ENCODE data around the gene CYFIP2. TPM values are rescaled to one million over a fixed set of nuclear protein-coding genes. Genes with fewer than 3 reads are reported as not detected.
"Not testable (repeated sequence)": the region's sequence is repeated elsewhere in the genome, so short reads cannot be mapped to it uniquely, and the experiment has no call there.

The CYFIP2 gene
- total RNA-seq, 2 donors from 2014 or later: 335 to 493 TPM

DNA sequence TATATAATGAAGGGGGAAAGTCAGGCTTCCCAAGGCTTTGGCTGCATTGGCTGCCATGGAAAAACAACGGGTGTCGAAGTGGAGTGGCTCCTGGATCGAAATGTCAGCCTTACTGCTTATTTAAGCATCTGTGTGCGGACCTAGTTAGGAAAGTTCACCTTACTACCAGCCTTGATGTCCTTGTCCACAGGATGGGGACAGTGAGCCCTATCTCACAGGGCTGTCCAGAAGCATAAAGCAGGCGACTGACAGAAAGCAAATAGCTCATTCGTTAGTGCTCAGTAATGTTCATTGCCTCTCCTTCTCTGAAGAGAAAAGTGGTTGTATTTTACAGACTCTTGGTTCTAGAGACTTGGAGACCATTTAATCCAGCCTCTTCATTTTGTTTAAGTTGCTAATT lies 112.6 kb downstream of the CYFIP2 start:
- Mint-ChIP-seq H3K36me3 (peaks cover 23 to 45% of the 10 kb centered on the region in 2 donors), H3K27ac (peak overlapping the region in 1 of 2 donors; percentile 91), H3K9me3 (no peaks in the 10 kb centered on the region)
- ATAC-seq (no peak), DNase-seq (ENCODE audit: low spot score in 2 of 2) (no peak)

DNA sequence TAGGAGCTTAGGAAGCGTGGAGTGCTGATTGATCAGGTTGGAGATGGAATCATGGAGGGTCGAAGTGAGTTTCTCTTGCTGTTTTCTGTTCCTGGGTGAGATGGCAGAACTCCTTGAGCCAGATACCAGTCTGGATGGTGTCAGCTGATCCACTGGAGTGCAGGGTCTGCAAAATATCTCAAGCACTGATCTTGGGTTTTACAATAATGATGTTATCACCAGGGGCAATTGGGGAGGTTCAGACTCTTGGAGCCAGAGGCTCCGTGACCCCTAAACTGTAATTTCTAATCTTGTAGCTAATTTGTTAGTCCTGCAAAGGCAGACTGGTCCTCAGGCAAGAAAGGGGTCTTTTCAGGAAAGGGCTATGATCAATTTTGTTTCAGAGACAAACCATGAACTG lies 114.1 kb downstream of the CYFIP2 start:
- no peak for DNase-seq (ENCODE audit: low spot score in 2 of 2)
- Mint-ChIP-seq H3K36me3 (peaks cover 30 to 47% of the 10 kb centered on the region in 2 donors), H3K9me3 (no peaks in the 10 kb centered on the region), H3K27ac (peak overlapping the region; percentile 57 to 73)
- no peak for ATAC-seq

DNA sequence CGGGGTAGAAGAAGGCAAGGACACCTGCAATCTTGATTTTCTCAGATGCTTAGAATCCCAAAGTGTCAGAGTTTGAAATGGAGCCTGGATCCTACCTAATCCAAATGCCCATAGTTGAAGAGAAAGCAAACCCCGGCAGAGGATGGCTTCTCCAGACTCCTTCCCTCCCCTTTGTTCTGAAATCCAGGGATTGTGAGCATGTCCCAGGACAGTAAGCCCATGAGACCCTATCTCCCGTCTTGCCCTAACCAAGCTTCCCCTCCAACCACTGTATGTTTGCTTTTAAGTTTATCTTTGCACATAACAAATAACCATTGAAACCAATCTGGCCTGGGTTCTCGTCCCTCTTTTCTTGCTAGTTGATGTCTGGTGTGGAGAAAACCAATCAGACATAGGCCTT lies 115.8 kb downstream of the CYFIP2 start:
- peaks cover 19 to 42% of the 10 kb centered on the region in 2 donors for H3K36me3 Mint-ChIP-seq
- no peaks in the 10 kb centered on the region for H3K9me3 Mint-ChIP-seq
- H3K27ac Mint-ChIP-seq: peak overlapping the region; percentile 73 to 91
- ATAC-seq (no peak), DNase-seq (ENCODE audit: low spot score in 2 of 2) (no peak)

DNA sequence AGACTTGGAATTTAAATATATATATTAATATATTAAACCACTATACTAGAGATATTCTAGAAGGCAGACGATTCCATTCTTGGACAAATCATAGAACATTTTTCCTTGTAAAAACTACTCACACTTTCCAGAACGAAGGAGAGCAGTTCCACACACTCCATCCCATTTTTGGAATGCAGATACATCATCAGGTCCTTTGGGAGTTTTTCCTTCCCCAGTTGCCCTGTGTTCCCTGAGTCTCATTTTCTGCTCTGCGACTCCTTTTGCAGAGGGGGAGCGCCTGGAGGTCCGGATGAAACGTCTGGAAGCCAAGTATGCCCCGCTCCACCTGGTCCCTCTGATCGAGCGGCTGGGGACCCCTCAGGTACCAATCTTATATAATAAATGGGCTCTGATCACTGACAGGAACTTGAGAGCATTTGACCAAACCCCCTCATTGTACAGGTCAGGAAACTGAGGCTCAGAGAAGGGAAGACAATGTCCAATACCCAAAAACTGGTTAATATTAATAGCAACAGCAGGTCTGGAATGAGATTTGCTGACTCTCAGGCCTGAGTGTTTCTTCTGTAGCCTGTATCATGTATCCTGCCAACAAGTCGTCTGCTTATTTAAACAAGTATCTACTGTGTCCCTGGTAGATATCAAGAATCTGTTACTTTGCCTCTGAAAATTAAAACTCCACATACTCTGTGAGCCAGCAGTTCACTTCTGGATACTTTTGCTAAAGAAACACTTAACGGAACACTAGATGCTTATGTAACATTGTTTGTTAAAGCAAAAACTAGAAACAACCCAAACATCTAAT lies 117.3 kb downstream of the CYFIP2 start:
- ATAC-seq (no peak), DNase-seq (ENCODE audit: low spot score in 2 of 2) (no peak)
- Mint-ChIP-seq H3K27ac (peak overlapping the region; percentile 0 to 81), H3K9me3 (no peaks in the 10 kb centered on the region), H3K36me3 (peaks cover 20 to 41% of the 10 kb centered on the region in 2 donors)

DNA sequence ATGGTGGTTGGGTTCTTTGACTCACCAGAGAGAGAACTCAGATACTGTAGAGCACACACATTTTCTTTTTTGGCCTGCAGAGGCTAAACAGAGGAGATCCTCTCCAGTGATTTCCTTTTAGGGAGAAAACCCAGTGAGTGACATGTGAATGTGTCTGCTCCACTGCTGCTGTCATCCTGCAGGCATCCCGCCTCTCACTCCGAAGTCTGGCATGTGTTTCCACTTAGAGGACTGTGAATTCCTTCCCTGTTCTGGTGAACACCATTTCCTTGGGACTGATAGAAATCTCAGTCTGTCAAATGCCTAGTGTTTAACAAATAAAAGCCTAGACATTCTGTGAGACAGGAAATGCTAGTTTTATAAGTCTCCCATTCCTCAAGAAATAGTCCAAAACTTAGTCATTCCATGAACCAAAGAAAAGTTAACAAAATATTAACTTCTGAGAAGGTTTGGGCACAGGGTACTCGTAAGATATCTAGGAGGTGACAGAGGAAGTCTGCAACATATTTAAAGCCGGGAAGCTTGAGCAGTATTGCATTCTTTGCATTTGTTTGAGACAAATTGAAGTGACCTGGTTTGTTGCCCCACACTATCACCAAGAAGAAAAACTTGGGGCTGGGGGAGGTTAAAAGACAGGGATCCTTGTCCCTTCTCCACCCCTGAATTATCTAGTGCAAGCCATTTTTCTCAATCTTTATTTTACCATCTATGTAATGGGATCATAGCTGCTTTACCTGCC lies 119.2 kb downstream of the CYFIP2 start:
- peak in 1 of 2 donors; percentile 31 for ATAC-seq
- peaks cover 20 to 49% of the 10 kb centered on the region in 2 donors for H3K36me3 Mint-ChIP-seq
- H3K9me3 Mint-ChIP-seq: no peaks in the 10 kb centered on the region
- peak overlapping the region; percentile 0 to 29 for H3K27ac Mint-ChIP-seq
- DNase-seq (ENCODE audit: low spot score in 2 of 2): no peak

DNA sequence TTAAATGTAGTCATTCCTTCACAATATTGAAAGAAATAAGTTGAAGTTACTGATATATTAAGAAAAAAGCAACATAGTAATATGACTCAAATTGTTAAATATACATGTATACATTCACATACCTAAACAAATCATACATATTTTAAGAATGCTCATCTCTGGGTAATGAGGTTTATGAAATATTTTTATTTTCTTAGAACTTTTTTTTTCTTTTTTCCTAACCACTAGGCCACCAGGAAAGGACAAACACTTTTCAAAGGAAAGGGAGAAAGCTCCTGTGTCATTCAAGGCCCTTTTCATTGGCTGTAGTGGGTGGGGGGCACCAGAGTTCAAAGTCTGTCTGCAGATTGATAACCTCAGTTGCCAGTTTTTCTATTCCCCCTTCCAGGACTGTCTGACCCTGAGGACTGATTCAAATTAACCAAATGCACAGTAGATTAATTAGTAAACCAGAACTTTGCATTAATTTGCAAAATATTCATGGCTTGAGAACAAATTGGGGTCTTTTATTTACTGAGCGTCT lies 121.2 kb downstream of the CYFIP2 start:
- peak overlapping the region in 1 of 2 donors; percentile 55 for H3K27ac Mint-ChIP-seq
- no peaks in the 10 kb centered on the region for H3K9me3 Mint-ChIP-seq
- H3K36me3 Mint-ChIP-seq: peaks cover 25 to 63% of the 10 kb centered on the region in 2 donors

DNA sequence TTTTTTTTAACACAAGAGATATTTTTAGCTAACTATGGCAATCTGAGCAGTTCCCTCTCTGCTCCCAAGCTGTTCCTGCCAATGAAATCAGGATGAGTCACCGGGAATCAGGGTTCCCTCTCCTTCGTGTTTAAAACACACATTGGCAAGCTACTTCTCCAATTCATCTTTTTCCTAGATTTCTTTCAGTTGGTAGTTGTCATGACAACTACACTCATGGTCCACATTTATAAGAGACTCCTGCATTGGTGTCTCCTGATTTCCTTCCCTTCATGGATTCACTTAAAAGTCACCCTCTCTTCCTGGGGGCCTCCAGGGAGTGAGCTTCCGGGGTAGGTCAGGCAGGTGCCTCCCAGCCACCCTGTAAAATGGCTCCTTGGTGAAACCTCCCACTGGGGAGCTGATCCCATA lies 121.8 kb downstream of the CYFIP2 start:
- ATAC-seq: no peak
- Mint-ChIP-seq H3K27ac (peak overlapping the region; percentile 93 to 94), H3K9me3 (no peaks in the 10 kb centered on the region), H3K36me3 (peaks cover 24 to 63% of the 10 kb centered on the region in 2 donors)
- DNase-seq (ENCODE audit: low spot score in 2 of 2): no peak

More for the DNA sequence above, 121.2 kb downstream of the CYFIP2 start:
- ATAC-seq (no peak), DNase-seq (ENCODE audit: low spot score in 2 of 2) (no peak)

DNA sequence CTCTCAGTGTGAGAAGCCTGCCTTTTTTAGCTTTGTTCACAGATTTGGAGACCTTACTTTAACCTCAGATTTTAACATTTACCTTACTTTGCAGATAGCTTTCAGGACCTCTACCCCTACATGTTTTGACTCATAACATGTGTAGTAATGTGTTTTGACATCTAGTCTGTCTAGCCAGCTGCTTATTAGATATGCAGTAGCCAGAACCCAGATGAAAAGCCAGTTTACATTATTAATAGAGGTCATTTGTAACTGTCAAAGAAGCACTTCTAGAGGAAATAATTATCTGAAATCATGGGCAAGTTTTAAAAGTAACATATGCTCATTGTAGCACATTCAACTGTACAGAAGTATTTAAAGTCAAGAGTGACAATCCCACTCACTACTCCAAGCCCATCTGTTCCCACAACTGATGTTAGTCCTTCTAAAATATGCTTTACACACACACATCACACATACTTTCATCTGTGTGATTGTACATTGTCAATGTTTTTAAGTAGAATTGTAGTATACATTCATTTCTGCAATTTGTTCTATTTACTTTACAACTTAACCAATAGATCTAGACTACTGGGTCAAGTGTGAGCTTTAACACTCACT lies 122.3 kb downstream of the CYFIP2 start:
- Mint-ChIP-seq H3K27ac (peak overlapping the region; percentile 93 to 94), H3K36me3 (peaks cover 28 to 66% of the 10 kb centered on the region in 2 donors), H3K9me3 (peaks cover 0 to 2% of the 10 kb centered on the region in 2 donors)
- no peak for DNase-seq (ENCODE audit: low spot score in 2 of 2)
- ATAC-seq: no peak

DNA sequence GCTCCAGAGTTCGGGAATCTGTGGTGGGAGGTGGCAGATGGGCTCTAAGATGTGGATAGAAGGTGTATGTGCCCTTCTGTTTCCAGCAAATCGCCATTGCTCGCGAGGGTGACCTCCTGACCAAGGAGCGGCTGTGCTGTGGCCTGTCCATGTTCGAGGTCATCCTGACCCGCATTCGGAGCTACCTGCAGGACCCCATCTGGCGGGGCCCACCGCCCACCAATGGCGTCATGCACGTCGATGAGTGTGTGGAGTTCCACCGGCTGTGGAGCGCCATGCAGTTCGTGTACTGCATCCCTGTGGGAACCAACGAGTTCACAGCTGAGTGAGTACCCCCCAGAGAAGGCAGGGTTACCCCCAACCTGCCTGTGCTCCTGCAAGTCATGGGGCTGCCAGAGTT lies 123.2 kb downstream of the CYFIP2 start:
- no peak for DNase-seq (ENCODE audit: low spot score in 2 of 2)
- H3K9me3 Mint-ChIP-seq: peaks cover 0 to 4% of the 10 kb centered on the region in 2 donors
- peaks cover 30 to 66% of the 10 kb centered on the region in 2 donors for H3K36me3 Mint-ChIP-seq
- peak overlapping the region; percentile 93 to 97 for H3K27ac Mint-ChIP-seq
- ATAC-seq: no peak

DNA sequence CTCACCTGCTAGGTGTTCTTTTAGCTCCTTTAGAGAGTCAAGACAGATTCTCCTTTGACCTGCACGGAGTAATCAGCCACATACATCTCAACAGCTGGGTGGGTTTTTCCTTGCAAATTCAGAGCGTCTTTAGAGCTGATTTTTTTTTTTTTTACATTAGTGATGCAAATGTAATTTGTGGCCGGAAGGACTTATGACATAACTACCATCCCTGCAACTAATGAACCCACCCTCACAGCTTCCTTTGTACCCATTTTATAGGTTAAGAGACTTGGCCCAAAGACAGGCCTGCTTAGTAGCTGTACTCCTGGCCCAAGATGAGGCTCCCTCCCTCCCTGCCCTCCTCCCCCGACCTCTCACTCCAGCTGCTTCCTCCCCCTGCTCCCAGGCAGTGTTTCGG lies 124.2 kb downstream of the CYFIP2 start:
- Mint-ChIP-seq H3K9me3 (peaks cover 0 to 4% of the 10 kb centered on the region in 2 donors), H3K36me3 (peaks cover 30 to 64% of the 10 kb centered on the region in 2 donors), H3K27ac (peak overlapping the region; percentile 93 to 97)
- ATAC-seq: no peak
- no peak for DNase-seq (ENCODE audit: low spot score in 2 of 2)

DNA sequence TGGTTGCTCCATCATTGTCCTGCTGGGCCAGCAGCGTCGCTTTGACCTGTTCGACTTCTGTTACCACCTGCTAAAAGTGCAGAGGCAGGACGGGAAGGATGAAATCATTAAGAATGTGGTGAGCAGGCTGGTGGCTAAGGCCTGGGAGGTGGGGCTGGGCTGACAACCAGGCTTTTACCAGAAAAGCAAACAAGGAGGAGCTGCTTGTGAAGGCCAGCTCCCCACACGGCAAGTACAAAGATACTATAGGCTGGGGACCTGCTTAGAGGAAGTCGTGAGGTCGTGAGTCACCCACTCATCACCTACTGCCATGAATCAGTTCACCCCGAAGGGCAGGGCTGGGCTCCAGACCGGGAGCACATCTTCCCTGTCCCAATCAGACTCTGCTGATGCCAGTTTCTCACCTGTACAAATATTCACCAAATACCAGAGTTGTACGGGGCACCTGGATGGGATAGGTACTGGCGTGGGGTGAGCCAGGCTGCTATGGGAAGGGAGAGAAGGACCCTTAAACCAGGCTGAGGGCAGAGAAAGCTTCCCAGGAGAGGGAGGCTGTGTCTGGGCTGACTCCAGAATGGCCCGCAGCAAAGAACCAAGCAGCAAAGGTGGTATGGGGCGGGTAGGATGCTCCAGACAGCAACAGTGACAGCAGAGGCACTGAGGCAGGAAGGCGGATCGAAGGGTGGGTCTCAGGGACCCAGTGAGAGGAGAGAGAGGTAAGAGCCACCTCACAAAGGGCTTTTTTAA lies 124.8 kb downstream of the CYFIP2 start:
- peak overlapping the region; percentile 93 to 97 for H3K27ac Mint-ChIP-seq
- peaks cover 0 to 4% of the 10 kb centered on the region in 2 donors for H3K9me3 Mint-ChIP-seq
- DNase-seq (ENCODE audit: low spot score in 2 of 2): peak; percentile 61 to 81
- peak; percentile 97 to 99 for ATAC-seq
- peaks cover 30 to 61% of the 10 kb centered on the region in 2 donors for H3K36me3 Mint-ChIP-seq

DNA sequence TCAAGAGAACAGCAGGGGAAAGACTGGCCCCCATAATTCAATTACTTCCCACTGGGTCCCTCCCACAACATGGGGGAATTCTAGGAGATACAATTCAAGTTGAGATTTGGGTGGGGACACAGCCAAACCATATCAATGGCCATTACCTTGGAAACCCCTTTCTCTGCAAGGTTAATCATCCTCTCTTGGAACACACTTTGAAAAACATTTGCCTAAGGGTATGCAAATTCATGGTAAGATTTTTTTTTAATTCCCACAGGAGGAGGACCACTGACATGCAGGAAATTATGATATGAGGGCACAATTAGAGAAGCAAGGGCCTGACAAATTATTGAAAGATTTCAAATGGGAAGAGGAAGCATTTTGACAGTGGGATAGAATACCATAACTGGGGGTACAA lies 132.4 kb downstream of the CYFIP2 start:
- DNase-seq (ENCODE audit: low spot score in 2 of 2): no peak
- peaks cover 0 to under 1% of the 10 kb centered on the region in 2 donors for H3K9me3 Mint-ChIP-seq
- ATAC-seq: no peak
- H3K36me3 Mint-ChIP-seq: peaks cover 11 to 18% of the 10 kb centered on the region in 2 donors
- H3K27ac Mint-ChIP-seq: no peak overlapping the region

DNA sequence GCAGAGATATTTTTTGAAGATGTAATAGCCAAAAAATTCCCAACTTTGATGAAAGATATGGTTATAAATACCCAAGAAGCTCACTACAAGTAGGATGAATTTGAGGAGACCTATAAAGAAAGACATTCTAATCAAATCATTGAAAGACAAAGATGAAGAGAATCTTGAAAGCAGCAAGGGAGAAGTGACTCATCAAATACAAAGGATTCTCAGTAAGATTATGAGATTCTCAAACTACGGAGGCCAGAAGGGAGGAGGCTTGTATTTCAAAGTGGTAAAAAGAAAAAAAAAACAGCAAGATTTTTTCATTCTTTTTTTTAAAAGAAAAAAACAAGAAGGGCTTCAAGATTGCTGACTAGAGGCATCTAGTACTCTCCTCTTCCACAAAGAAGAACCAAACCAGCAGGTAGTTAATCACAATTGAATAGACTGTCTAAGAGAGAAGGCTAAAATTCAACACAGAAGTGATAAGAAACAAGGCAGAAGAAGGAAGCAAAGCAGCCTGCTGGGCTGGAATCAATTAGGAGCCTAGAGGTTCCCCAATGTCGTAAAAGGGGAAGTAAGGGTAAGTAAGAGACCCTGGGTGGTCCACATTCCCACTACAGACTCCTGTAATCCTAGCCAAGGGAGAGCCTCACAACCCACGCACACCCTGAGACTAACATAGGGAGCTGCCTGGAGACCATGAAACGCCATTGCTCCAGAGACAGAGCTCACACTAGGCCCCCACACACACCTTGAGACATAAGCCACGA lies 135.0 kb downstream of the CYFIP2 start:
- H3K27ac Mint-ChIP-seq: peak overlapping the region; percentile 2 to 19
- ATAC-seq (peak; percentile 64 to 82), DNase-seq (ENCODE audit: low spot score in 2 of 2) (no peak)
- H3K36me3 Mint-ChIP-seq: peaks cover 11 to 16% of the 10 kb centered on the region in 2 donors
- peaks cover 7% of the 10 kb centered on the region in 2 donors for H3K9me3 Mint-ChIP-seq

DNA sequence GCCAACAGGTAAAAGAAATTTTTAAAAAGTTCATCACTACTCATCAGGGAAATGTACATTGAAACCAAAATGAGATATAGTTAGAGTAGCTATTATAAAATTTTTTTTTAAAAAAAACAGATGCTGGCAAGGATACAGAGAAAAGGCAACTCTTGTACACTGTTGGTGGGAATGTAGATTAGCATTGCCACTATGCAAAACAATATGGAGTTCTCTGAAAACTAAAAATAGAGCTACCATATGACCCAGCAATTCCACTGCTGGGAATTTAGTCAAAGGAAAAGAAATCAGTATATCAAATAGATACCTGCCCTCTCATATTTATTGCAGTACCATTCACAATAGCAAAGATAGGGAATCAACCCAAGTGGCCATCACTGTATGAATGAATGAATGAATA lies 149.9 kb downstream of the CYFIP2 start:
- ATAC-seq: no peak

DNA sequence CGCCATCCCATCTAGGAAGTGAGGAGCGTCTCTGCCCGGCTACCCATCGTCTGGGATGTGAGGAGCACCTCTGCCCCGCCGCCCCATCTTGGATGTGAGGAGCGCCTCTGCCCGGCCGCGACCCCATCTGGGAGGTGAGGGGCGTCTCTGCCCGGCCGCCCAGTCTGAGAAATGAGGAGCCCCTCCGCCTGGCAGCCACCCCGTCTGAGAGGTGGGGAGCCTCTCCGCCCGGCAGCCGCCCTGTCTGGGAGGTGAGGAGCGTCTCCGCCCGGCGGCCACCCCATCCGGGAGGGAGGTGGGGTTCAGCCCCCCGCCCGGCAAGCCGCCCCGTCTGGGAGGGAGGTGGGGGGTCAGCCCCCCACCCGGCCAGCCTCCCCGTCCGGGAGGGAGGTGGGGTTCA lies 153.6 kb downstream of the CYFIP2 start:
- not testable (repeated sequence) for ATAC-seq; DNase-seq (ENCODE audit: low spot score in 2 of 2); H3K36me3 Mint-ChIP-seq; H3K27ac Mint-ChIP-seq
- H3K9me3 Mint-ChIP-seq: peaks cover 8 to 14% of the 10 kb centered on the region in 2 donors

More for the DNA sequence above, 149.9 kb downstream of the CYFIP2 start:
- no peak for DNase-seq (ENCODE audit: low spot score in 2 of 2)
- Mint-ChIP-seq H3K9me3 (peaks cover 13 to 20% of the 10 kb centered on the region in 2 donors), H3K27ac (no peak overlapping the region), H3K36me3 (peaks cover 6 to 7% of the 10 kb centered on the region in 2 donors)
